Stimulated activated CD4-positive, alpha-beta T cell treated with anti-CD3 and anti-CD28 coated beads, Interleukin-1b, Interleukin-23, amount 100 ng/mL, for 1 hour (primary cell): ENCODE results near the gene SDK1.
"Not testable (repeated sequence)": the region's sequence is repeated elsewhere in the genome, so short reads cannot be mapped to it uniquely, and the experiment has no call there.

Source experiments
- DNase-seq, 2 donors: peaks; one replicate each; pipeline ENCODE4 v3.0.0-alpha.2; 2020; ENCODE audit warnings: low read depth in 2 of 2

The SDK1 gene

GRCh38 chr7:4314316-4314715 is 1013.3 kb downstream of the SDK1 start:
- DNase-seq: not testable (repeated sequence)
